ENCODE data around the gene EHBP1.

- TF ChIP-seq POLR2AphosphoS5 (IDR thresholded peaks at IDR 0.05; ENCODE audit: low read depth), result no peak
- no peak for TF ChIP-seq EZH2 (IDR thresholded peaks at IDR 0.05; ENCODE audit: low read depth, unreplicated experiment)
- no peak for TF ChIP-seq CTCF (conservative IDR thresholded peaks at IDR 0.05; ENCODE audit: low read depth in 2 of 2)
- TF ChIP-seq, protein P1, sequence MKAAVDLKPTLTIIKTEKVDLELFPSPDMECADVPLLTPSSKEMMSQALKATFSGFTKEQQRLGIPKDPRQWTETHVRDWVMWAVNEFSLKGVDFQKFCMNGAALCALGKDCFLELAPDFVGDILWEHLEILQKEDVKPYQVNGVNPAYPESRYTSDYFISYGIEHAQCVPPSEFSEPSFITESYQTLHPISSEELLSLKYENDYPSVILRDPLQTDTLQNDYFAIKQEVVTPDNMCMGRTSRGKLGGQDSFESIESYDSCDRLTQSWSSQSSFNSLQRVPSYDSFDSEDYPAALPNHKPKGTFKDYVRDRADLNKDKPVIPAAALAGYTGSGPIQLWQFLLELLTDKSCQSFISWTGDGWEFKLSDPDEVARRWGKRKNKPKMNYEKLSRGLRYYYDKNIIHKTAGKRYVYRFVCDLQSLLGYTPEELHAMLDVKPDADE (IDR thresholded peaks at IDR 0.05), result no peak
- no peak for TF ChIP-seq EZH2phosphoT487 (IDR thresholded peaks at IDR 0.05; ENCODE audit: unreplicated experiment)
- TF ChIP-seq JUNB (IDR thresholded peaks at IDR 0.05; ENCODE audit: unreplicated experiment), result no peak
- no peak for TF ChIP-seq ZNF114 (CRISPR knock-in tag; IDR thresholded peaks at IDR 0.05)
- TF ChIP-seq, protein P2, sequence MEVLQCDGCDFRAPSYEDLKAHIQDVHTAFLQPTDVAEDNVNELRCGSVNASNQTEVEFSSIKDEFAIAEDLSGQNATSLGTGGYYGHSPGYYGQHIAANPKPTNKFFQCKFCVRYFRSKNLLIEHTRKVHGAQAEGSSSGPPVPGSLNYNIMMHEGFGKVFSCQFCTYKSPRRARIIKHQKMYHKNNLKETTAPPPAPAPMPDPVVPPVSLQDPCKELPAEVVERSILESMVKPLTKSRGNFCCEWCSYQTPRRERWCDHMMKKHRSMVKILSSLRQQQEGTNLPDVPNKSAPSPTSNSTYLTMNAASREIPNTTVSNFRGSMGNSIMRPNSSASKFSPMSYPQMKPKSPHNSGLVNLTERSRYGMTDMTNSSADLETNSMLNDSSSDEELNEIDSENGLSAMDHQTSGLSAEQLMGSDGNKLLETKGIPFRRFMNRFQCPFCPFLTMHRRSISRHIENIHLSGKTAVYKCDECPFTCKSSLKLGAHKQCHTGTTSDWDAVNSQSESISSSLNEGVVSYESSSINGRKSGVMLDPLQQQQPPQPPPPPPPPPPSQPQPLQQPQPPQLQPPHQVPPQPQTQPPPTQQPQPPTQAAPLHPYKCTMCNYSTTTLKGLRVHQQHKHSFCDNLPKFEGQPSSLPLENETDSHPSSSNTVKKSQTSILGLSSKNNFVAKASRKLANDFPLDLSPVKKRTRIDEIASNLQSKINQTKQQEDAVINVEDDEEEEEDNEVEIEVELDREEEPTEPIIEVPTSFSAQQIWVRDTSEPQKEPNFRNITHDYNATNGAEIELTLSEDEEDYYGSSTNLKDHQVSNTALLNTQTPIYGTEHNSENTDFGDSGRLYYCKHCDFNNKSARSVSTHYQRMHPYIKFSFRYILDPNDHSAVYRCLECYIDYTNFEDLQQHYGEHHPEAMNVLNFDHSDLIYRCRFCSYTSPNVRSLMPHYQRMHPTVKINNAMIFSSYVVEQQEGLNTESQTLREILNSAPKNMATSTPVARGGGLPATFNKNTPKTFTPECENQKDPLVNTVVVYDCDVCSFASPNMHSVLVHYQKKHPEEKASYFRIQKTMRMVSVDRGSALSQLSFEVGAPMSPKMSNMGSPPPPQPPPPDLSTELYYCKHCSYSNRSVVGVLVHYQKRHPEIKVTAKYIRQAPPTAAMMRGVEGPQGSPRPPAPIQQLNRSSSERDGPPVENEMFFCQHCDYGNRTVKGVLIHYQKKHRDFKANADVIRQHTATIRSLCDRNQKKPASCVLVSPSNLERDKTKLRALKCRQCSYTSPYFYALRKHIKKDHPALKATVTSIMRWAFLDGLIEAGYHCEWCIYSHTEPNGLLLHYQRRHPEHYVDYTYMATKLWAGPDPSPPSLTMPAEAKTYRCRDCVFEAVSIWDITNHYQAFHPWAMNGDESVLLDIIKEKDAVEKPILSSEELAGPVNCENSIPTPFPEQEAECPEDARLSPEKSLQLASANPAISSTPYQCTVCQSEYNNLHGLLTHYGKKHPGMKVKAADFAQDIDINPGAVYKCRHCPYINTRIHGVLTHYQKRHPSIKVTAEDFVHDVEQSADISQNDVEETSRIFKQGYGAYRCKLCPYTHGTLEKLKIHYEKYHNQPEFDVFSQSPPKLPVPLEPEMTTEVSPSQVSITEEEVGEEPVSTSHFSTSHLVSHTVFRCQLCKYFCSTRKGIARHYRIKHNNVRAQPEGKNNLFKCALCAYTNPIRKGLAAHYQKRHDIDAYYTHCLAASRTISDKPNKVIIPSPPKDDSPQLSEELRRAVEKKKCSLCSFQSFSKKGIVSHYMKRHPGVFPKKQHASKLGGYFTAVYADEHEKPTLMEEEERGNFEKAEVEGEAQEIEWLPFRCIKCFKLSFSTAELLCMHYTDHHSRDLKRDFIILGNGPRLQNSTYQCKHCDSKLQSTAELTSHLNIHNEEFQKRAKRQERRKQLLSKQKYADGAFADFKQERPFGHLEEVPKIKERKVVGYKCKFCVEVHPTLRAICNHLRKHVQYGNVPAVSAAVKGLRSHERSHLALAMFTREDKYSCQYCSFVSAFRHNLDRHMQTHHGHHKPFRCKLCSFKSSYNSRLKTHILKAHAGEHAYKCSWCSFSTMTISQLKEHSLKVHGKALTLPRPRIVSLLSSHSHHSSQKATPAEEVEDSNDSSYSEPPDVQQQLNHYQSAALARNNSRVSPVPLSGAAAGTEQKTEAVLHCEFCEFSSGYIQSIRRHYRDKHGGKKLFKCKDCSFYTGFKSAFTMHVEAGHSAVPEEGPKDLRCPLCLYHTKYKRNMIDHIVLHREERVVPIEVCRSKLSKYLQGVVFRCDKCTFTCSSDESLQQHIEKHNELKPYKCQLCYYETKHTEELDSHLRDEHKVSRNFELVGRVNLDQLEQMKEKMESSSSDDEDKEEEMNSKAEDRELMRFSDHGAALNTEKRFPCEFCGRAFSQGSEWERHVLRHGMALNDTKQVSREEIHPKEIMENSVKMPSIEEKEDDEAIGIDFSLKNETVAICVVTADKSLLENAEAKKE (CRISPR knock-in tag; IDR thresholded peaks at IDR 0.05), result no peak
- TF ChIP-seq REST (IDR thresholded peaks at IDR 0.05; ENCODE audit: unreplicated experiment), result no peak
- no peak for TF ChIP-seq NANOG (IDR thresholded peaks at IDR 0.05; ENCODE audit: borderline replicate concordance)
Measured at GRCh38 chr2:62958206-62958605, 252.7 kb downstream of the EHBP1 start.

Measured in GM23338 (cell line).